ENCODE data around the gene UTS2. TPM values are rescaled to one million over a fixed set of nuclear protein-coding genes. Genes with fewer than 3 reads are reported as not detected.

UTS2 gene
- polyA plus RNA-seq, 3 donors: 0.11 TPM; not detected in 2

DNA sequence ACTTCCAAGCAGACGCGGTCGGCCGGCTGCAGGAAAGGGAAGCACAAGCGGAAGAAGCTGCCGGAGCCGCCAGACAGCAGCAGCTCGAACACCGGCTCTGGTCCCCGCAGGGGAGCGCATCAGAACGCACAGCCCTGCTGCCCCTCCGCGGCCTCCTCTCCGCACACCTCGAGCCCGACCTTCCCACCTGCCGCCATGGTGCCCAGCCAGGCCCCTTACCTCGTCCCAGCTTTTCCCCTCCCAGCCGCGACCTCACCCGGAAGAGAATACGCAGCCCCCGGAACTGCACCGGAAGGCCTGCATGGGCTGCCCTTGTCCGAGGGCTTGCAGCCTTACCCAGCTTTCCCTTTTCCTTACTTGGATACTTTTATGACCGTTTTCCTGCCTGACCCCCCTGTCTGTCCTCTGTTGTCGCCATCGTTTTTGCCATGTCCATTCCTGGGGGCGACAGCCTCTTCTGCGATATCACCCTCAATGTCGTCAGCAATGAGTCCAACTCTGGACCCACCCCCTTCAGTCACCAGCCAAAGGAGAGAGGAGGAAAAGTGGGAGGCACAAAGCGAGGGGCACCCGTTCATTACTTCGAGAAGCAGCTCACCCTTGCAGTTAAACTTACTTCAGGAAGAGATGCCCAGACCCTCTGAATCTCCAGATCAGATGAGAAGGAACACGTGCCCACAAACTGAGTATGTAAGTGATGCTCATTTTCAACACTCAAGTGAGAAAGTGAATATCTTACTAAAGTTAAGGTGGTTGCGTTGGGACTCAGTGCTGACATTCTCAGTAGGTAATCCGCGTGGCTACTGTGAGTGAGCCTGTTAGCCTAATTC lies 25.5 kb downstream of the UTS2 start:
- peak overlapping the region; percentile 31 for H3K4me2 ChIP-seq (replicated peaks; ENCODE audit: extremely low read depth, low read length, poor library complexity, severe bottlenecking)
- peak in 2 of 3 donors; percentile 13 to 26 for DNase-seq

DNA sequence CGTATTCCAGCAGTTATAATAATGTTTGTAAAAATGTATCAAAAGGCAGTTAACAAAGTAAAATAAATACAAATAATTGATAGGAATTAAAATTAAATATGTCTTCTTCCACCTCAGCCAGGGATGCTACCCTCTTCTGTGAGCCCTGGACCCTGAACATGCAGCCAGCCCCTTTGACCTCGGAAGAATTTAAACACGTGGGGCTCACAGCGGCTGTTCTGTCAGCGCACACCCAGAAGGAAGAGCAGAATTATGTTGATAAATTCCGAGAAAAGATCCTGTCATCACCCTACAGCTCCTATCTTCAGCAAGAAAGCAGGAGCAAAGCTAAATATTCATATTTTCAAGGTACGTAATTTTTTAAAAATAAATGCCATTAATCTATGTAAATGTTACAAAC lies 26.5 kb downstream of the UTS2 start:
- H3K4me2 ChIP-seq (replicated peaks; ENCODE audit: extremely low read depth, low read length, poor library complexity, severe bottlenecking): no peak overlapping the region
- H3K36me3 Mint-ChIP-seq: peaks cover 5 to 19% of the 10 kb centered on the region in 2 donors

More for the DNA sequence above, 25.5 kb downstream of the UTS2 start:
- Mint-ChIP-seq H3K4me3 (peak overlapping the region; percentile 83 to 93), H3K36me3 (peaks cover 5 to 18% of the 10 kb centered on the region in 2 donors), H3K27ac (peak overlapping the region; percentile 34 to 96 (median 92)), H3K27me3 (ENCODE audit: low read depth in 3 of 3) (peaks cover 1 to 8% (median 4%) of the 10 kb centered on the region in 3 donors), H3K4me1 (peaks cover 10% of the 10 kb centered on the region), H3K9me3 (no peaks in the 10 kb centered on the region)
- no peaks in the 10 kb centered on the region for H4K20me1 ChIP-seq (ENCODE audit: insufficient read depth, low read length)
- H3K9me3 ChIP-seq (replicated peaks in 1 of 2; ENCODE audit: control insufficient read depth in 1 of 2, insufficient read depth in 1 of 2, low read length in 2 of 2): no peaks in the 10 kb centered on the region
- H3K4me1 ChIP-seq (ENCODE audit: control insufficient read depth in 1 of 2, insufficient read depth in 2 of 2, low read length in 2 of 2): no peaks in the 10 kb centered on the region
- no peaks in the 10 kb centered on the region for H3K79me2 ChIP-seq (ENCODE audit: insufficient read depth, low read length)
- 76% methylated on average over 23 of the region's 39 CpGs for WGBS (ENCODE audit: insufficient coverage)
- TF ChIP-seq, protein P1, sequence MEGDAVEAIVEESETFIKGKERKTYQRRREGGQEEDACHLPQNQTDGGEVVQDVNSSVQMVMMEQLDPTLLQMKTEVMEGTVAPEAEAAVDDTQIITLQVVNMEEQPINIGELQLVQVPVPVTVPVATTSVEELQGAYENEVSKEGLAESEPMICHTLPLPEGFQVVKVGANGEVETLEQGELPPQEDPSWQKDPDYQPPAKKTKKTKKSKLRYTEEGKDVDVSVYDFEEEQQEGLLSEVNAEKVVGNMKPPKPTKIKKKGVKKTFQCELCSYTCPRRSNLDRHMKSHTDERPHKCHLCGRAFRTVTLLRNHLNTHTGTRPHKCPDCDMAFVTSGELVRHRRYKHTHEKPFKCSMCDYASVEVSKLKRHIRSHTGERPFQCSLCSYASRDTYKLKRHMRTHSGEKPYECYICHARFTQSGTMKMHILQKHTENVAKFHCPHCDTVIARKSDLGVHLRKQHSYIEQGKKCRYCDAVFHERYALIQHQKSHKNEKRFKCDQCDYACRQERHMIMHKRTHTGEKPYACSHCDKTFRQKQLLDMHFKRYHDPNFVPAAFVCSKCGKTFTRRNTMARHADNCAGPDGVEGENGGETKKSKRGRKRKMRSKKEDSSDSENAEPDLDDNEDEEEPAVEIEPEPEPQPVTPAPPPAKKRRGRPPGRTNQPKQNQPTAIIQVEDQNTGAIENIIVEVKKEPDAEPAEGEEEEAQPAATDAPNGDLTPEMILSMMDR (IDR thresholded peaks at IDR 0.05): no peak
- H3K27me3 ChIP-seq (ENCODE audit: control insufficient read depth in 2 of 2, insufficient read depth in 2 of 2, low read length in 2 of 2): no peaks in the 10 kb centered on the region
- no peaks in the 10 kb centered on the region for H3K36me3 ChIP-seq (replicated peaks in 1 of 2; ENCODE audit: control insufficient read depth in 1 of 2, insufficient read depth in 2 of 2, low read length in 2 of 2)
- peak overlapping the region; percentile 27 to 52 for H3K27ac ChIP-seq (ENCODE audit: low read depth in 1 of 2, low read length in 2 of 2)
- intact Hi-C loops (cut with micrococcal nuclease): no loop called here
- peak overlapping the region; percentile 50 for H3K9ac ChIP-seq (ENCODE audit: insufficient read depth, low read length, poor library complexity, severe bottlenecking)
- peak overlapping the region; percentile 39 for H2AFZ ChIP-seq (ENCODE audit: insufficient read depth, low read depth, low read length, poor library complexity, severe bottlenecking)
- H3K4me3 ChIP-seq (replicated peaks in 1 of 3; ENCODE audit: low read depth in 2 of 3, low read length in 3 of 3): peak overlapping the region; percentile 24 to 54 (median 25)

More for the DNA sequence above, 26.5 kb downstream of the UTS2 start:
- TF ChIP-seq, protein P1 (IDR thresholded peaks at IDR 0.05): no peak
- no peaks in the 10 kb centered on the region for H4K20me1 ChIP-seq (ENCODE audit: insufficient read depth, low read length)
- peak overlapping the region in 1 of 3 experiments; percentile 54 for H3K4me3 ChIP-seq (replicated peaks in 1 of 3; ENCODE audit: low read depth in 2 of 3, low read length in 3 of 3)
- H3K27ac ChIP-seq (ENCODE audit: low read depth in 1 of 2, low read length in 2 of 2): no peak overlapping the region
- peaks cover 1 to 8% (median 4%) of the 10 kb centered on the region in 3 donors for H3K27me3 Mint-ChIP-seq (ENCODE audit: low read depth in 3 of 3)
- no peak overlapping the region for H3K27ac Mint-ChIP-seq
- DNase-seq: no peak
- no peaks in the 10 kb centered on the region for H3K9me3 ChIP-seq (replicated peaks in 1 of 2; ENCODE audit: control insufficient read depth in 1 of 2, insufficient read depth in 1 of 2, low read length in 2 of 2)
- 80% methylated on average over 1 of the region's 7 CpGs for WGBS (ENCODE audit: insufficient coverage)
- H3K4me3 Mint-ChIP-seq: peak overlapping the region in 1 of 2 donors; percentile 93
- H3K27me3 ChIP-seq (ENCODE audit: control insufficient read depth in 2 of 2, insufficient read depth in 2 of 2, low read length in 2 of 2): no peaks in the 10 kb centered on the region
- no peaks in the 10 kb centered on the region for H3K79me2 ChIP-seq (ENCODE audit: insufficient read depth, low read length)
- H2AFZ ChIP-seq (ENCODE audit: insufficient read depth, low read depth, low read length, poor library complexity, severe bottlenecking): no peak overlapping the region
- no peak overlapping the region for H3K9ac ChIP-seq (ENCODE audit: insufficient read depth, low read length, poor library complexity, severe bottlenecking)
- H3K36me3 ChIP-seq (replicated peaks in 1 of 2; ENCODE audit: control insufficient read depth in 1 of 2, insufficient read depth in 2 of 2, low read length in 2 of 2): no peaks in the 10 kb centered on the region
- H3K4me1 ChIP-seq (ENCODE audit: control insufficient read depth in 1 of 2, insufficient read depth in 2 of 2, low read length in 2 of 2): no peaks in the 10 kb centered on the region
- H3K4me1 Mint-ChIP-seq: peaks cover 5% of the 10 kb centered on the region
- intact Hi-C loops (cut with micrococcal nuclease): no loop called here
- H3K9me3 Mint-ChIP-seq: no peaks in the 10 kb centered on the region
